NB4 (cell line): ENCODE results near the gene ARHGAP26.

Experiments
- CTCF ChIP-seq: IDR thresholded peaks from one replicate; pipeline ENCODE4 v1.5.1; 2012; ENCODE audit warnings: low read depth, low read length
- MAX ChIP-seq: IDR thresholded peaks from 2 replicates; pipeline ENCODE4 v1.6.1; 2011; ENCODE audit warnings: low read depth, low read length
- MYC ChIP-seq: IDR thresholded peaks from 2 replicates; pipeline ENCODE4 v1.6.1; 2011; ENCODE audit warnings: low read depth, low read length
- POLR2A ChIP-seq: IDR thresholded peaks from 2 replicates; pipeline ENCODE4 v1.6.1; 2011; ENCODE audit warnings: mild to moderate bottlenecking; ENCODE audit not compliant: insufficient read length; ENCODE audit errors: extremely low read depth

GRCh38 chr5:143046314-143046713 is 276.1 kb downstream of the ARHGAP26 start:
- TF ChIP-seq CTCF (no peak), POLR2A (no peak), MAX (no peak), MYC (no peak)
